Measurements from ENCODE around the gene LRRK1. TPM values are rescaled to one million over a fixed set of nuclear protein-coding genes. Genes with fewer than 3 reads are reported as not detected.

LRRK1 gene
- total RNA-seq, 1 donor from 2014 or later, result 3.0 TPM

GRCh38 chr15:101108791-101109190 lies 189.6 kb downstream of the LRRK1 start:
- Histone ChIP-seq H3K4me3 (no peak overlapping the region), H3K9me3 (replicated peaks) (no peaks in the 10 kb centered on the region), H3K36me3 (no peaks in the 10 kb centered on the region), H3K27ac (replicated peaks) (no peak overlapping the region), H3K4me1 (peaks cover 19% of the 10 kb centered on the region), H3K27me3 (ENCODE audit: low read depth) (no peaks in the 10 kb centered on the region)
- DNase-seq, result no peak
- intact Hi-C loops (cut with micrococcal nuclease), result no loop called here
- TF ChIP-seq CTCF (IDR thresholded peaks at IDR 0.05; ENCODE audit: borderline replicate concordance), result no peak

- no peak overlapping the region for H3K4me3 ChIP-seq
- peaks cover 5% of the 10 kb centered on the region for H3K4me1 ChIP-seq
- DNase-seq, result peak; percentile 53
- intact Hi-C loops (cut with micrococcal nuclease), result no loop called here
- no peaks in the 10 kb centered on the region for H3K36me3 ChIP-seq
- H3K27ac ChIP-seq (replicated peaks), result no peak overlapping the region
- no peaks in the 10 kb centered on the region for H3K9me3 ChIP-seq (replicated peaks)
- H3K27me3 ChIP-seq (ENCODE audit: low read depth), result no peaks in the 10 kb centered on the region
- TF ChIP-seq CTCF (IDR thresholded peaks at IDR 0.05; ENCODE audit: borderline replicate concordance), result no peak
Measured at GRCh38 chr15:101110681-101111569, 191.8 kb downstream of the LRRK1 start.

- Histone ChIP-seq H3K4me1 (peaks cover 4% of the 10 kb centered on the region), H3K36me3 (no peaks in the 10 kb centered on the region), H3K9me3 (replicated peaks) (no peaks in the 10 kb centered on the region), H3K27me3 (ENCODE audit: low read depth) (no peaks in the 10 kb centered on the region), H3K4me3 (no peak overlapping the region), H3K27ac (replicated peaks) (no peak overlapping the region)
- intact Hi-C loops (cut with micrococcal nuclease), result no loop called here
- no peak for DNase-seq
- no peak for TF ChIP-seq CTCF (IDR thresholded peaks at IDR 0.05; ENCODE audit: borderline replicate concordance)
Measured at GRCh38 chr15:101111570-101112262, 192.6 kb downstream of the LRRK1 start.

- DNase-seq, result no peak
- no peak overlapping the region for H3K4me3 ChIP-seq
- no peak for TF ChIP-seq CTCF (IDR thresholded peaks at IDR 0.05; ENCODE audit: borderline replicate concordance)
- H3K9me3 ChIP-seq (replicated peaks), result no peaks in the 10 kb centered on the region
- H3K4me1 ChIP-seq, result peaks cover 4% of the 10 kb centered on the region
- H3K27ac ChIP-seq (replicated peaks), result no peak overlapping the region
- no peaks in the 10 kb centered on the region for H3K27me3 ChIP-seq (ENCODE audit: low read depth)
- no peaks in the 10 kb centered on the region for H3K36me3 ChIP-seq
- intact Hi-C loops (cut with micrococcal nuclease), result no loop called here
Measured at GRCh38 chr15:101112336-101113113, 193.4 kb downstream of the LRRK1 start.
